SJCRH30 (cell line): Measurements from ENCODE around the gene S100A4. TPM values are rescaled to one million over a fixed set of nuclear protein-coding genes. Genes with fewer than 3 reads are reported as not detected.
"Not testable (repeated sequence)": the region's sequence is repeated elsewhere in the genome, so short reads cannot be mapped to it uniquely, and the experiment has no call there.

Source experiments
- DNase-seq, 2 experiments: peaks; one replicate each; pipeline ENCODE4 v3.0.0-alpha.2; 2015 to 2020
- H3K27ac ChIP-seq: fragments of 250-450 bp; sonication (Bioruptor Pico); 2 replicates; pipeline ENCODE4 v1.5.1; 2020; ENCODE audit warnings: mild to moderate bottlenecking, moderate library complexity
- H3K27me3 ChIP-seq: fragments of 250-450 bp; sonication (Bioruptor Pico); 2 replicates; pipeline ENCODE4 v1.5.1; 2020; ENCODE audit warnings: mild to moderate bottlenecking, moderate library complexity
- H3K36me3 ChIP-seq: fragments of 250-450 bp; sonication (Bioruptor Pico); 2 replicates; pipeline ENCODE4 v1.5.1; 2020; ENCODE audit warnings: mild to moderate bottlenecking, moderate library complexity
- H3K4me1 ChIP-seq: fragments of 250-450 bp; sonication (Bioruptor Pico); 2 replicates; pipeline ENCODE4 v1.5.1; 2020; ENCODE audit warnings: mild to moderate bottlenecking, moderate library complexity
- H3K4me3 ChIP-seq: fragments of 250-450 bp; sonication (Bioruptor Pico); 2 replicates; pipeline ENCODE4 v1.5.1; 2020; ENCODE audit warnings: mild to moderate bottlenecking, moderate library complexity
- H3K9me3 ChIP-seq: fragments of 250-450 bp; sonication (Bioruptor Pico); replicated peaks from 2 replicates; pipeline ENCODE4 v1.5.1; 2020; ENCODE audit warnings: mild to moderate bottlenecking, moderate library complexity
- total RNA-seq: library from RNA; depleted of rRNA; stranded (reverse); fragments of >200 nt; shearing (Covaris generic); gene quantifications from 2 replicates; pipeline ENCODE4 v1.2.3, GENCODE V29; 2014

S100A4 gene
- total RNA-seq, 1 experiment from 2014 or later = 2.1 TPM

DNA sequence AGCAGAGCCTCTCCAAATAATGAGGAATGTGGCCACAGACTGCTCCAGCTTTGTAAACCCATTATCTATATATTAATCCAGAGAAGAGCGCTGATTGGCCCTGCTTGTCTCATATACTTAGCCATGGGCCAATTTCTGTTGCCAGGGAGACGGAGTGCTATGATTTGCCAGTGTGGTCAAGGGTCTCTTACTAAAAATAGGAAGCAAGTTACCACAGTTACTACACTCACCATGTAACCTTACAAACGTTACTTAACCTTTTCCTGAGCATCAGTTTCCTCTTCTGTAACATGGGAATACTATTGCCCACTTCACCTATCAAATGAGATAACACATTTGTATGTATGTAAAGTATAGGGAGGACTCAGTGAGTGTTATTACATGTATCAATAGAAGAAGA, 27.7 kb upstream of the S100A4 start:
- no peak for DNase-seq
- no peak overlapping the region for H3K4me3 ChIP-seq
- peaks cover 12% of the 10 kb centered on the region for H3K4me1 ChIP-seq
- H3K27me3 ChIP-seq = no peaks in the 10 kb centered on the region
- H3K36me3 ChIP-seq = no peaks in the 10 kb centered on the region
- no peak overlapping the region for H3K27ac ChIP-seq
- no peaks in the 10 kb centered on the region for H3K9me3 ChIP-seq

GRCh38 chr1:153572569-153573015, 27.0 kb upstream of the S100A4 start:
- Histone ChIP-seq H3K27ac (no peak overlapping the region), H3K27me3 (no peaks in the 10 kb centered on the region), H3K9me3 (no peaks in the 10 kb centered on the region), H3K4me1 (peaks cover 19% of the 10 kb centered on the region), H3K4me3 (no peak overlapping the region), H3K36me3 (no peaks in the 10 kb centered on the region)
- peak; percentile 69 to 74 for DNase-seq

- no peak for DNase-seq
- no peak overlapping the region for H3K4me3 ChIP-seq
- H3K27ac ChIP-seq = no peak overlapping the region
- H3K36me3 ChIP-seq = no peaks in the 10 kb centered on the region
- H3K27me3 ChIP-seq = no peaks in the 10 kb centered on the region
- no peaks in the 10 kb centered on the region for H3K9me3 ChIP-seq
- H3K4me1 ChIP-seq = peaks cover 28% of the 10 kb centered on the region
Observed at GRCh38 chr1:153571706-153572105, 26.1 kb upstream of the S100A4 start.

DNA sequence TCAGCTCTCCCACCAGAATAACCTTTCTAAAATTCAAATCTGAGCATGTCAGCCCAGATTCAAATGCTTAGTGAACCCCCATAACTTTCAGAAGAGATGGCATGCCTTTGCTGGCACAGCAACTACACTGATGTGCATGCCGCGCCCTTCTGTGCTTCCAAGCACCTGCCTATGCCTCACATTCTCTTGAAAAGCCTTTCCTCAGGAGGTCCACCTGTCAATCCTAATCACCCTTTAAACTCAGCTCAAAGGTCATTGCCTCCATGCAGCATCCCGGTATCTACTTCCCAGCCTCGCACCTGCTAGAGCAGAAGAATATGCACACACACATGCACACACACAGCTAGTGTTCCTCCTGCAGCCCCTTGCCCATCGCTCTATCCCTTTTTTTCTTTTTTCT, 25.3 kb upstream of the S100A4 start:
- H3K9me3 ChIP-seq = no peaks in the 10 kb centered on the region
- no peak for DNase-seq
- no peak overlapping the region for H3K27ac ChIP-seq

GRCh38 chr1:153569465-153569864, 23.9 kb upstream of the S100A4 start:
- no peaks in the 10 kb centered on the region for H3K36me3 ChIP-seq
- no peaks in the 10 kb centered on the region for H3K27me3 ChIP-seq
- no peak for DNase-seq
- H3K4me3 ChIP-seq = no peak overlapping the region
- H3K4me1 ChIP-seq = peaks cover 38% of the 10 kb centered on the region
- H3K9me3 ChIP-seq = no peaks in the 10 kb centered on the region
- no peak overlapping the region for H3K27ac ChIP-seq

More for the DNA sequence above, 25.3 kb upstream of the S100A4 start:
- Histone ChIP-seq H3K27me3 (no peaks in the 10 kb centered on the region), H3K4me1 (peaks cover 29% of the 10 kb centered on the region), H3K36me3 (no peaks in the 10 kb centered on the region), H3K4me3 (no peak overlapping the region)

- no peaks in the 10 kb centered on the region for H3K9me3 ChIP-seq
- H3K4me1 ChIP-seq = peaks cover 42% of the 10 kb centered on the region
- H3K27me3 ChIP-seq = no peaks in the 10 kb centered on the region
- peak; percentile 86 to 93 for DNase-seq
- H3K27ac ChIP-seq = peak overlapping the region; percentile 98
- no peaks in the 10 kb centered on the region for H3K36me3 ChIP-seq
- H3K4me3 ChIP-seq = peak overlapping the region; percentile 41
Observed at GRCh38 chr1:153568367-153569099, 22.9 kb upstream of the S100A4 start.

GRCh38 chr1:153567621-153568366, 22.2 kb upstream of the S100A4 start:
- Histone ChIP-seq H3K27me3 (no peaks in the 10 kb centered on the region), H3K27ac (peak overlapping the region; percentile 98), H3K9me3 (no peaks in the 10 kb centered on the region), H3K36me3 (no peaks in the 10 kb centered on the region), H3K4me1 (peaks cover 44% of the 10 kb centered on the region), H3K4me3 (no peak overlapping the region)
- no peak for DNase-seq

- Histone ChIP-seq H3K36me3 (no peaks in the 10 kb centered on the region), H3K27me3 (no peaks in the 10 kb centered on the region), H3K4me1 (peaks cover 44% of the 10 kb centered on the region), H3K4me3 (no peak overlapping the region), H3K9me3 (no peaks in the 10 kb centered on the region), H3K27ac (peak overlapping the region; percentile 98)
- peak; percentile 98 to 99 for DNase-seq
Observed at GRCh38 chr1:153566414-153567371, 21.1 kb upstream of the S100A4 start.

- peak; percentile 55 to 68 for DNase-seq
- H3K4me3 ChIP-seq = peak within 1 kb of the TSS; percentile 12; the same call in 1 of the 2 replicates
- H3K27me3 ChIP-seq = no peaks in the 10 kb centered on the region
Observed at GRCh38 chr1:153565529-153566374, 20.1 kb upstream of the S100A4 start, which contains the start of gene S100A2. Gene S100A2, minus strand, starts transcription at chr1:153565844. Its CDS starts 1,967 bp downstream, at chr1:153563877.

DNA sequence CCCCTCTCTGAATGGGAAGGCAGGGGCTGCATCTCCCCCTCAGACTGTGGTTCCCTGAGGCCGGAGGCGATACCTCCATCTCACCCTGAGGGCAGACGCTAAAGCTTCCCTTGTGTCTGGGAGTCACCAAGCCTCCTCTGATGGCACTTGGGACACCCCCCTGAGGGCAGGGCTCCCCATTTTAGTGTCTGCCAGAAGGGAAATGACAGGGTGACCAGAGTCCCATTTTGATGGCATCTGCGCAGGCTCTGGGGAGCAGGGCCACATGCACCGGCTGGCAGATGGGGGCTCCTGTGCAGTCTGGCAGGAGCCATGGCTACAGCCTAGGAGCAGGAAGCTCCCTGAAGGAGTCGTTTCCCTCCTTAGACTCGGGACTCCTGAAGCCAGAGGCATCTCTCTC, 18.4 kb upstream of the S100A4 start:
- Histone ChIP-seq H3K4me1 (peaks cover 42% of the 10 kb centered on the region), H3K27me3 (no peaks in the 10 kb centered on the region), H3K36me3 (no peaks in the 10 kb centered on the region), H3K27ac (no peak overlapping the region), H3K9me3 (no peaks in the 10 kb centered on the region), H3K4me3 (no peak overlapping the region)
- no peak for DNase-seq

More at GRCh38 chr1:153565529-153566374, 20.1 kb upstream of the S100A4 start, which contains the start of gene S100A2:
- Histone ChIP-seq H3K4me1 (peaks cover 44% of the 10 kb centered on the region), H3K36me3 (no peaks in the 10 kb centered on the region), H3K9me3 (no peaks in the 10 kb centered on the region), H3K27ac (peak within 1 kb of the TSS; percentile 98)

DNA sequence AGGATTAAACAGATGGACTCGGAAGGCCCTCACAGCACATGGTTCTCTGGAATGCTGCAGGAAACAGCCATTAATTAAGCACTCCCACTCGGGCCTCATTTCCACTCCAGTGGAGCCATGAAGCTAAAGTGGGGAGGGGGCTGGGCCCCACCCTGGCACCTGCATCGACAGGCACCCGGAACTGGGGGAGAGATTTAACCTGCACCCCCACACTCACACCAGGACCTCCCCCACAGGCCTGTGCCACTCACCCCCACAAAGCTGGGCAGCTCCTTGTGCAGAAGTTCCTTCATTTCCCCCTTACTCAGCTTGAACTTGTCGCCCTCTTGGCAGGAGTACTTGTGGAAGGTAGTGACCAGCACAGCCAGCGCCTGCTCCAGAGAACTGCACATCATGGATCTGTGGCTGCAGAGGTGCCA, 17.9 kb upstream of the S100A4 start:
- H3K36me3 ChIP-seq = no peaks in the 10 kb centered on the region
- H3K9me3 ChIP-seq = no peaks in the 10 kb centered on the region
- H3K27ac ChIP-seq = no peak overlapping the region
- H3K27me3 ChIP-seq = no peaks in the 10 kb centered on the region
- DNase-seq = no peak
- H3K4me3 ChIP-seq = no peak overlapping the region
- peaks cover 38% of the 10 kb centered on the region for H3K4me1 ChIP-seq

DNA sequence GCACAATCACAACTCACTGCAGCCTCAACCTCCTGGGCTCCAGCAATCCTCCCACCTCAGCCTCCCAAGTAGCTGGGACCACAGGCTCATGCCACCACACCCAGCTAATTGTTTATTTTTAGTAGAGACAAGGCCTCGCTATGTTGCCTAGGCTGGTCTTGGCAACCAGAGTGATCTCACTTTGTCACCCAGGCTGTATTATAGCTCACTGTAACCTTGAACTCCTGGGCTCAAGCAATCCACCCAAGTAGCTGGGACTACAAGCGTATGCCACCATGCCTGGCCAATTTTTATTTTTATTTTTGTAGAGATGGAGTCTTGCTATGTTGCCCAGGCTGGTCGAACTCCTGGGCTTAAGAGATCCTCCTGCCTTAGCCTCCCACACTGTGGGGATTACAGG, 16.4 kb upstream of the S100A4 start:
- H3K27me3 ChIP-seq, H3K4me3 ChIP-seq, H3K27ac ChIP-seq, DNase-seq, H3K36me3 ChIP-seq, H3K9me3 ChIP-seq: not testable (repeated sequence)
- peaks cover 24% of the 10 kb centered on the region for H3K4me1 ChIP-seq

DNA sequence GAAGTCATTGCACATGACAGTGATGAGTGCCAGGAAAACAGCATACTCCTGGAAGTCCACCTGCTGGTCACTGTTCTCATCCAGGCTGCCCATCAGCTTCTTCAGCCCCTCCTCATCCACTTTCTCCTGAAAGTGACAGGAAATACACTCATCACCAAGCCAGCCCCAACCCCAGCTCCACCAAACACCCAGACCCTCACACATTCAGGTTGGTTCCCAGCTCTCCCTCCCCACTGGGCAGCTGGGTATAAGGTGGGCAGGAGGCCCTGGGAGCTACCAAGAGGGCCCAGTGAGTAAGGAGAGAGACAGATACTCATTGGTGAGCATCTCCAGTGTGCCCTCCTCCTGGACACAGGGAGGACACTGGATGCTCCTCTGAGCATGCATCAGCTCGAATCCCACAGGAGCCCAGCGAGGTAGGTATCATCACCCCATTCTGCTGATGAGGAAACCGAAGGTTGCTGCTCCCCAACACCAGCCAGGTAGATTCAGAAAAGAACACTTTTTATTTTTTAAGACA, 15.9 kb upstream of the S100A4 start:
- no peaks in the 10 kb centered on the region for H3K27me3 ChIP-seq
- H3K27ac ChIP-seq = no peak overlapping the region
- no peak overlapping the region for H3K4me3 ChIP-seq
- no peaks in the 10 kb centered on the region for H3K9me3 ChIP-seq
- H3K4me1 ChIP-seq = peaks cover 20% of the 10 kb centered on the region
- H3K36me3 ChIP-seq = no peaks in the 10 kb centered on the region
- no peak for DNase-seq
